ENCODE measurements around the gene ANXA3.

ANXA3 gene

GRCh38 chr4:78648640-78649363 is 97.2 kb downstream of the ANXA3 start:
- H3K27me3 Mint-ChIP-seq = no peaks in the 10 kb centered on the region
- no peak overlapping the region for H3K27ac Mint-ChIP-seq
- no peak overlapping the region for H3K4me3 Mint-ChIP-seq
- no peaks in the 10 kb centered on the region for H3K9me3 Mint-ChIP-seq
- peaks cover 23% of the 10 kb centered on the region for H3K4me1 Mint-ChIP-seq (ENCODE audit: low read depth)
- H3K36me3 Mint-ChIP-seq (ENCODE audit: low read depth) = no peaks in the 10 kb centered on the region

GRCh38 chr4:78650106-78651024 is 98.8 kb downstream of the ANXA3 start:
- Mint-ChIP-seq H3K27ac (no peak overlapping the region), H3K27me3 (no peaks in the 10 kb centered on the region), H3K4me3 (no peak overlapping the region), H3K9me3 (no peaks in the 10 kb centered on the region), H3K36me3 (ENCODE audit: low read depth) (no peaks in the 10 kb centered on the region), H3K4me1 (ENCODE audit: low read depth) (peaks cover 13% of the 10 kb centered on the region)

GRCh38 chr4:78651250-78651860 is 99.8 kb downstream of the ANXA3 start:
- H3K27me3 Mint-ChIP-seq = no peaks in the 10 kb centered on the region
- H3K4me3 Mint-ChIP-seq = no peak overlapping the region
- no peaks in the 10 kb centered on the region for H3K36me3 Mint-ChIP-seq (ENCODE audit: low read depth)
- no peaks in the 10 kb centered on the region for H3K9me3 Mint-ChIP-seq
- no peak overlapping the region for H3K27ac Mint-ChIP-seq
- peaks cover 10% of the 10 kb centered on the region for H3K4me1 Mint-ChIP-seq (ENCODE audit: low read depth)

GRCh38 chr4:78652282-78652876 is 100.8 kb downstream of the ANXA3 start:
- peaks cover 20% of the 10 kb centered on the region for H3K4me1 Mint-ChIP-seq (ENCODE audit: low read depth)
- no peak overlapping the region for H3K27ac Mint-ChIP-seq
- H3K27me3 Mint-ChIP-seq = no peaks in the 10 kb centered on the region
- H3K4me3 Mint-ChIP-seq = no peak overlapping the region
- no peaks in the 10 kb centered on the region for H3K9me3 Mint-ChIP-seq
- no peaks in the 10 kb centered on the region for H3K36me3 Mint-ChIP-seq (ENCODE audit: low read depth)

- peaks cover 33% of the 10 kb centered on the region for H3K4me1 Mint-ChIP-seq (ENCODE audit: low read depth)
- no peak overlapping the region for H3K4me3 Mint-ChIP-seq
- no peaks in the 10 kb centered on the region for H3K27me3 Mint-ChIP-seq
- H3K27ac Mint-ChIP-seq = no peak overlapping the region
- no peaks in the 10 kb centered on the region for H3K9me3 Mint-ChIP-seq
- no peaks in the 10 kb centered on the region for H3K36me3 Mint-ChIP-seq (ENCODE audit: low read depth)
Observed at GRCh38 chr4:78653655-78654054, 102.1 kb downstream of the ANXA3 start.

GRCh38 chr4:78654807-78655206 is 103.2 kb downstream of the ANXA3 start:
- Mint-ChIP-seq H3K4me1 (ENCODE audit: low read depth) (peaks cover 38% of the 10 kb centered on the region), H3K36me3 (ENCODE audit: low read depth) (no peaks in the 10 kb centered on the region), H3K4me3 (no peak overlapping the region), H3K27ac (no peak overlapping the region), H3K27me3 (no peaks in the 10 kb centered on the region), H3K9me3 (no peaks in the 10 kb centered on the region)

GRCh38 chr4:78656968-78657445 is 105.4 kb downstream of the ANXA3 start:
- H3K9me3 Mint-ChIP-seq = no peaks in the 10 kb centered on the region
- H3K4me3 Mint-ChIP-seq = peak overlapping the region; percentile 69
- H3K27me3 Mint-ChIP-seq = no peaks in the 10 kb centered on the region
- peak overlapping the region; percentile 86 for H3K27ac Mint-ChIP-seq
- H3K4me1 Mint-ChIP-seq (ENCODE audit: low read depth) = peaks cover 48% of the 10 kb centered on the region
- no peaks in the 10 kb centered on the region for H3K36me3 Mint-ChIP-seq (ENCODE audit: low read depth)

GRCh38 chr4:78659264-78659663 is 107.7 kb downstream of the ANXA3 start:
- H3K27ac Mint-ChIP-seq = no peak overlapping the region
- no peaks in the 10 kb centered on the region for H3K9me3 Mint-ChIP-seq
- H3K27me3 Mint-ChIP-seq = no peaks in the 10 kb centered on the region
- peaks cover 55% of the 10 kb centered on the region for H3K4me1 Mint-ChIP-seq (ENCODE audit: low read depth)
- H3K4me3 Mint-ChIP-seq = no peak overlapping the region
- no peaks in the 10 kb centered on the region for H3K36me3 Mint-ChIP-seq (ENCODE audit: low read depth)

GRCh38 chr4:78659665-78660064 is 108.1 kb downstream of the ANXA3 start:
- Mint-ChIP-seq H3K4me1 (ENCODE audit: low read depth) (peaks cover 56% of the 10 kb centered on the region), H3K27ac (no peak overlapping the region), H3K4me3 (no peak overlapping the region), H3K9me3 (no peaks in the 10 kb centered on the region), H3K27me3 (no peaks in the 10 kb centered on the region), H3K36me3 (ENCODE audit: low read depth) (no peaks in the 10 kb centered on the region)
